Epithelial cell of proximal tubule (primary cell): ENCODE results near the gene CD14. TPM values are rescaled to one million over a fixed set of nuclear protein-coding genes. Genes with fewer than 3 reads are reported as not detected.

Experiments
- DNase-seq: peaks from one replicate; pipeline ENCODE4 v3.0.0-alpha.2; 2011; ENCODE audit warnings: low read depth
- H3K4me3 ChIP-seq: 2 replicates; pipeline ENCODE4 v1.5.1; 2011; ENCODE audit warnings: low read depth, mild to moderate bottlenecking, low read length
- total RNA-seq: library from RNA; depleted of rRNA; stranded (reverse); fragments of >200 nt; gene quantifications from 2 replicates; pipeline ENCODE4 v1.2.3, GENCODE V29; 2015
- TF ChIP-seq, protein P1 (sequence below): conservative IDR thresholded peaks from 2 replicates; pipeline ENCODE4 v1.5.1; 2012; ENCODE audit warnings: low read depth, mild to moderate bottlenecking, low read length

CD14 gene
- total RNA-seq, 1 donor from 2014 or later, result not detected

DNA sequence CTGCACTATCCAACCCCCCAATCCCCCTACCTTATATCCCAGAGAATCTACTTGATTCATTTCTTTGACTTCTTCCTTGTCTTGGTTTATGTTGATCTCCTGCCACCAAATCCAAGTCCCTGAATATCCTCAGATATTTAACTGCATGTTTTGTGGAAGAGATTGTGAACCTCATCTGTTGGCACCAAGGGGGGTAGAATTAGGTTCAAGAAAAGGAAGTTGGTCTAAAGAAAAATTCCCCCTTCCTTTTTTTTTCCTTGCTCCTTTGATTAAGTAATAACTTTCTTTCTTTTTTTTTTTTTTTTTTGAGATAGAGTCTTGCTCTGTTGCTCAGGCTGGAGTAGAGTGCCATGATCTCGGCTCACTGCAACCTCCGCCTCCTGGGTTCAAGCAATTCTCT lies 526 bp upstream of the CD14 start:
- no peak overlapping the region for H3K4me3 ChIP-seq
- DNase-seq, result no peak
- TF ChIP-seq, protein P1, sequence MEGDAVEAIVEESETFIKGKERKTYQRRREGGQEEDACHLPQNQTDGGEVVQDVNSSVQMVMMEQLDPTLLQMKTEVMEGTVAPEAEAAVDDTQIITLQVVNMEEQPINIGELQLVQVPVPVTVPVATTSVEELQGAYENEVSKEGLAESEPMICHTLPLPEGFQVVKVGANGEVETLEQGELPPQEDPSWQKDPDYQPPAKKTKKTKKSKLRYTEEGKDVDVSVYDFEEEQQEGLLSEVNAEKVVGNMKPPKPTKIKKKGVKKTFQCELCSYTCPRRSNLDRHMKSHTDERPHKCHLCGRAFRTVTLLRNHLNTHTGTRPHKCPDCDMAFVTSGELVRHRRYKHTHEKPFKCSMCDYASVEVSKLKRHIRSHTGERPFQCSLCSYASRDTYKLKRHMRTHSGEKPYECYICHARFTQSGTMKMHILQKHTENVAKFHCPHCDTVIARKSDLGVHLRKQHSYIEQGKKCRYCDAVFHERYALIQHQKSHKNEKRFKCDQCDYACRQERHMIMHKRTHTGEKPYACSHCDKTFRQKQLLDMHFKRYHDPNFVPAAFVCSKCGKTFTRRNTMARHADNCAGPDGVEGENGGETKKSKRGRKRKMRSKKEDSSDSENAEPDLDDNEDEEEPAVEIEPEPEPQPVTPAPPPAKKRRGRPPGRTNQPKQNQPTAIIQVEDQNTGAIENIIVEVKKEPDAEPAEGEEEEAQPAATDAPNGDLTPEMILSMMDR, result no peak

DNA sequence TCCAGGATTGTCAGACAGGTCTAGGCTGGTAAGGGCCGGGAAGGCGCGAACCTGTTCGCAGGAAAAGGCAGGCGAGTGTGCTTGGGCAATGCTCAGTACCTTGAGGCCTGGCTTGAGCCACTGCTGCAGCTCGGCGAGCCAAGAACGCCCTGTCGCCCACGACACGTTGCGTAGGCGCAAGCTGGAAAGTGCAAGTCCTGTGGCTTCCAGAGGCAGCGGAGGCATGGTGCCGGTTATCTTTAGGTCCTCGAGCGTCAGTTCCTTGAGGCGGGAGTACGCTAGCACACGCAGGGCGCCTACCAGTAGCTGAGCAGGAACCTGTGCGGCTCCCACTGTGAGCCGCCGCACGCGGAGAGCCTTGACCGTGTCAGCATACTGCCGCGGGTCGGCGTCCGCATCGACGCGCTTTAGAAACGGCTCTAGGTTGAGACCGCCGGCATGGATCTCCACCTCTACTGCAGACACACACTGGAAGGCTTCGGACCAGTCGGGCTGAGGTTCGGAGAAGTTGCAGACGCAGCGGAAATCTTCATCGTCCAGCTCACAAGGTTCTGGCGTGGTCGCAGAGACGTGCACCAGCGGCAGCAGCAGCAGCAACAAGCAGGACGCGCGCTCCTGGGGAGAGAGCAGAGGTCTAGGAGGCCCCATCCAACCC lies 482 bp downstream of the CD14 start:
- TF ChIP-seq, protein P1, result no peak
- no peak for DNase-seq
- H3K4me3 ChIP-seq, result peak overlapping the region; percentile 61

DNA sequence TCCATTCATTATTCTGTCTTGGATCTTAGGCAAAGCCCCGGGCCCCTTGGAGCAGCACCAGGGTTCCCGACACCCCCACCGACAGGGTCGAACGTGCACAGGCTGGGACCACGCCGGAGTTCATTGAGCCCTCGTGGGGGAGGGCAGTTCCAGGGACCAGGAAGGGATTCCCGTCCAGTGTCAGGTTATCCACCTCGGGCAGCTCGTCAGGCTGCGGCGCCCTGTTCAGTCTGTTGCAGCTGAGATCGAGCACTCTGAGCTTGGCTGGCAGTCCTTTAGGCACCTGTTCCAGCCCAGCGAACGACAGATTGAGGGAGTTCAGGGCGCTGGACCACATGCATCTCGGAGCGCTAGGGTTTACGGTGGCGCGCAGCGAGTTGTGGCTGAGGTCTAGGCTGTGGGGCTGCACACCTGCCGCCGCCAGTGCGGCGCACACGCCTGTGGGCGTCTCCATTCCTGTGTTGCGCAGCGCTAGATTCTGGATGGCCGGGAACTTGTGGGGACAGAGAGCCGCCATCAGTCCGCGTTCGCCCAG lies 1.1 kb downstream of the CD14 start:
- no peak for DNase-seq
- TF ChIP-seq, protein P1, result no peak
- peak overlapping the region; percentile 61 for H3K4me3 ChIP-seq

DNA sequence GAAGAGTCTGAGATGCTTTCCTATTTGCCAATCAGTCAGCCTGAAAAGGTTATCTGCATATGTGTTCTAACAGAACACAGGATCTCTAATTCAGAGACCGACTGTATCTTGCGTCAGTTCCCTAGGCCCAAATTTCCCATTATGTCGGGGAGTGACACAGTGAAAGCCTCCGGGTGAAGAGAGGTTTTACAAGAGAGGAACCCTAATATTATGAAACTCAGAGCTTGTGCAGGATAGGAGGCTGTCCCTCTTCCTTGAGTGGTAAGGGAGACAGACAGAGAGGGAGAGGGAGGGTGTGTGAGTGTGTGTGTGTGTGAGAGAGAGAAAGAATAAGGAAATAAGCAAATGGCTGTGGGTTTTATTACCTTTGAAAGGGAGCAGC lies 1.9 kb downstream of the CD14 start:
- no peak overlapping the region for H3K4me3 ChIP-seq
- no peak for DNase-seq
- TF ChIP-seq, protein P1, result no peak

DNA sequence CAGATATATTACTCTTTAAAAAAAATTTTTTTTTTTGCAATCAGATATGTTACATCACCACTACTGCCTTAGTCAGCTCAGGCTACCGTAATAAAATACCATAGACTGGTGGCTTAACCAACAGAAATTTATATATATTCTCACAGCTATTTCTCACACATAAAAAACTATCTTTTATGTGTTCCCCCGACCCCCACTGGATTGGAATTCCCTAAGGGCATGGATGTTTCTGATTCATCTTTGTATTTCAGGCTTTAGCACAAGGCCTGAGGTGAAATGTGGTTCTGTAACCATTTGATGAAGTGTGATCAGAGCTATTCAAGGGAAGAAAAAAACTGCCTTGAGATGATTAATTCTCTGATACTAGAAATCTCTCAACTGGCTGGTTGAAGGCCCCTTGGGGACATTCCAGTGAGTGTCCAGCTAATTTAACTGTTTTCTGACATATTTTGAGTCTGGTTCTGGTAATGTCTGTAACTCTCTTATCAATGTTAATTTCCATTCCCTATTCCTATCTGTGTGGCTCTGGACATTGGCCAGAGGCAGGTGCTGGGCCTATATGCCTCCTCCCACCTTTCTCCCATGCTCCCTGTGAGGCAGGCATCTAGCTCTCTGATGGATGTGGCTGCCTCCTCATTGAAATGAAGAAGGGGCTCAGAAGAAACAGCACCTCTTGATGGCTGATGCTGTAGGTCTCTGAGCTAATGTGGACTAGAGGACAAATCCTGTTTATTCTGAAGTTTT lies 2.5 kb downstream of the CD14 start:
- DNase-seq, result no peak
- no peak overlapping the region for H3K4me3 ChIP-seq
- TF ChIP-seq, protein P1, result no peak

DNA sequence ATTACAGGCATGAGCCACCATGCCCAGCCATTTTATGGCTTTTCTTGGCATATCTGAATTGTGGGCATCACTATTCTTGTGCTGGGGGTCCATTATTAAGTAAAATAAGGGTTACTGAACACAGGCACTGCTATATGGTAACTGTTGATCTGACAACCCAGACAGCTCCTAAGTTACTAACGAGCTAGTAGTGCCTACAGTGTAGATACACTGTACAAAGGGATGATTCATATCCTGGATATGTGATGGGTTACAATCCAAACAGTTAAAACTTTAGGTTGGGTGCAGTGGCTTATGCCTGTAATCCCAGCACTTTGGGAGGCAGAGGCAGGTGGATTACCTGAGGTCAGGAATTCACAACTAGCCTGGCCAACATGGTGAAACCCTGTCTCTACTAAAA lies 4.3 kb downstream of the CD14 start:
- no peak overlapping the region for H3K4me3 ChIP-seq
- TF ChIP-seq, protein P1, result no peak
- DNase-seq, result no peak
